Right lobe of liver (tissue), 6 donors: Measurements from ENCODE around the gene SLC35A1. TPM values are rescaled to one million over a fixed set of nuclear protein-coding genes. Genes with fewer than 3 reads are reported as not detected.
"Not testable (repeated sequence)": the region's sequence is repeated elsewhere in the genome, so short reads cannot be mapped to it uniquely, and the experiment has no call there.

ENCODE experiments used
- ATAC-seq, 4 donors: fragments of 200-7000 bp; cut with Tn5 transposase; one replicate each; pipeline ENCODE4 v1.9.1; 2020; ENCODE audit warnings: mild to moderate bottlenecking in 4 of 4, moderate library complexity in 4 of 4
- DNase-seq, 3 donors: peaks; one replicate each; pipeline ENCODE4 v3.0.0-alpha.2; 2020
- H3K27ac ChIP-seq, 3 donors: fragments of 200-600 bp; one replicate each; pipeline ENCODE4 v1.8.0; 2022
- H3K27me3 ChIP-seq, 2 donors: fragments of 200-600 bp; one replicate each; pipeline ENCODE4 v1.8.0; 2022
- H3K36me3 ChIP-seq, 4 donors: fragments of 200-600 bp; sonication (generic) in 1 of 4; one replicate each; pipeline versions ENCODE4 v1.5.1 to v1.8.0; 2017 to 2022; ENCODE audit warnings: control low read depth in 1 of 4
- H3K4me1 ChIP-seq, 4 donors: fragments of 200-600 bp; sonication (generic) in 1 of 4; one replicate each; pipeline versions ENCODE4 v1.5.1 to v1.8.0; 2017 to 2022; ENCODE audit warnings: control low read depth in 1 of 4
- H3K4me3 ChIP-seq, 3 donors: fragments of 200-600 bp; one replicate each; pipeline ENCODE4 v1.8.0; 2022
- H3K9me3 ChIP-seq, 4 donors: fragments of 200-600 bp; sonication (generic) in 1 of 4; one replicate each; pipeline versions ENCODE4 v1.5.1 to v1.8.0; 2017 to 2022; ENCODE audit warnings: control low read depth in 1 of 4
- POLR2A ChIP-seq: fragments of 450-650 bp; IDR thresholded peaks from one replicate; pipeline ENCODE4 v1.6.1; 2017; ENCODE audit warnings: antibody characterized with exemption, mild to moderate bottlenecking
- WGBS: methylation state at CpG from one replicate; pipeline ENCODE4 v1.1.6; 2018; ENCODE audit warnings: low coverage, low lambda C conversion rate; ENCODE audit not compliant: insufficient coverage; ENCODE audit errors: missing lambda C conversion rate; 5-methylcytosine and 5-hydroxymethylcytosine counted together
- intact Hi-C, 2 donors: fragments of 100-400 bp; cut with DNase I; formaldehyde crosslinking; loops; one replicate each; pipeline versions ENCODE4 v1.11.2 to v1.14.1; 2022
- total RNA-seq, 6 experiments: library from RNA; depleted of rRNA in 2 of 6; stranded (reverse); fragments of >200 nt in 2 of 6; fragmentation: NEBNext Ultra II Directional in 3 of 6; extraction: Animal tissue kit (Norgen Biotek cat#: 25700) in 3 of 6; gene quantifications; one replicate each; pipeline versions ENCODE4 v1.1.0 to v1.2.4, GENCODE V29; 2016 to 2023
- TF ChIP-seq, protein P1 (sequence below), 4 donors: fragments of 200-600 bp in 3 of 4; fragments of 450-650 bp in 1 of 4; IDR thresholded peaks; one replicate each; pipeline versions ENCODE4 v1.5.1 to v1.8.0; 2016 to 2022; ENCODE audit warnings: antibody characterized with exemption in 4 of 4, mild to moderate bottlenecking in 2 of 4
- donor health status: DM: no; HTN: yes; CAD: no.
- donor health status: DM: no; HTN: no; CAD: no.
- donor health status: DM: no; HTN: no; CAD: no.
- donor health status: DM: no; HTN: yes; CAD: no.
- donor health status: DM: no; HTN: yes; CAD: no.

The SLC35A1 gene
- total RNA-seq, 6 experiments from 2014 or later: 9.3 to 14.1 (median 11.2) TPM

DNA sequence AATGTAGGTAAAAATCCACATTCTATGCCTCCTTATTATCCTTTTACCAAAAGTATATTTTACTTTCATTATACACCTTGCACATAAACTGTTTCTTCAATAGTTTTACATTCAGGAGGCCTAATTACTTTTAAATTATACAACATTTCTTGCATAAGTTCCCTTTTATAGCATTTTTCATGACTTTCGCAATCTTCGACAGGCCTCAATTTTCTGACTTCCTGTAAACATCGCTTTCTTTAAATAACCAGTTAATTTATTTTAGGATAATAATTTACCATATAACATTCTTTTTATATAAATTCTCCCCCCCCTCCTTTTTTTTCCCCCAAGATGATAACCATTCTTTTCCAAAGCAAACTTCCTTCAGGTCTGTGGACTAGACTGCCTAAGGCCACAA, 9.2 kb downstream of the SLC35A1 start:
- Histone ChIP-seq H3K9me3 (no peaks in the 10 kb centered on the region), H3K27ac (no peak overlapping the region), H3K36me3 (peaks cover 0 to 3% (median 0%) of the 10 kb centered on the region in 4 donors), H3K4me3 (no peak overlapping the region), H3K4me1 (no peaks in the 10 kb centered on the region), H3K27me3 (no peaks in the 10 kb centered on the region)
- DNase-seq (no peak), ATAC-seq (no peak)
- TF ChIP-seq POLR2A: no peak
- TF ChIP-seq, protein P1, sequence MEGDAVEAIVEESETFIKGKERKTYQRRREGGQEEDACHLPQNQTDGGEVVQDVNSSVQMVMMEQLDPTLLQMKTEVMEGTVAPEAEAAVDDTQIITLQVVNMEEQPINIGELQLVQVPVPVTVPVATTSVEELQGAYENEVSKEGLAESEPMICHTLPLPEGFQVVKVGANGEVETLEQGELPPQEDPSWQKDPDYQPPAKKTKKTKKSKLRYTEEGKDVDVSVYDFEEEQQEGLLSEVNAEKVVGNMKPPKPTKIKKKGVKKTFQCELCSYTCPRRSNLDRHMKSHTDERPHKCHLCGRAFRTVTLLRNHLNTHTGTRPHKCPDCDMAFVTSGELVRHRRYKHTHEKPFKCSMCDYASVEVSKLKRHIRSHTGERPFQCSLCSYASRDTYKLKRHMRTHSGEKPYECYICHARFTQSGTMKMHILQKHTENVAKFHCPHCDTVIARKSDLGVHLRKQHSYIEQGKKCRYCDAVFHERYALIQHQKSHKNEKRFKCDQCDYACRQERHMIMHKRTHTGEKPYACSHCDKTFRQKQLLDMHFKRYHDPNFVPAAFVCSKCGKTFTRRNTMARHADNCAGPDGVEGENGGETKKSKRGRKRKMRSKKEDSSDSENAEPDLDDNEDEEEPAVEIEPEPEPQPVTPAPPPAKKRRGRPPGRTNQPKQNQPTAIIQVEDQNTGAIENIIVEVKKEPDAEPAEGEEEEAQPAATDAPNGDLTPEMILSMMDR (IDR thresholded peaks at IDR 0.05): no peak
- intact Hi-C loops: no loop called here
- 78% methylated on average over 3 of the region's 3 CpGs for WGBS

DNA sequence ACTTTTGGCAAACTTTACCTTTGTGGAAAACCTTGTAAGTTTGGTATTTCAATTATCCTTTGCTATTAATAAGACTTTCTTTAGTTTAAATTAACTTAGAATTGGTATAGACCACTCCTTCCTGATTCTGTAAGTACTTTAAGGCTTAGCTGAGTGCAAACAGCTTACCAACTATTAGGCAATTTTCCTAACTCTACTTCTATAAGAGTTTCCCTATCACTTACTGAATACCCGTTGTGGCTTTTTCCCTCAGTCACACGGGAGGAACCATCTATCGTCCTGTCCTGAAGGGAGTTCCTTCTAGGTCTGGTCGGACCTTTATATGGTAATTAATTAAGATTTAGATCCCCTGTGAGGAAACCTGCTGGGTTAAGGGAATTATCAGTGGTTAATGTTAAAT, 9.6 kb downstream of the SLC35A1 start:
- H3K4me3 ChIP-seq: no peak overlapping the region
- H3K27me3 ChIP-seq: no peaks in the 10 kb centered on the region
- intact Hi-C loops: no loop called here
- peak in 2 of 4 donors; percentile 43 to 45 for ATAC-seq
- no peak for DNase-seq
- no peak for TF ChIP-seq POLR2A
- TF ChIP-seq, protein P1 (IDR thresholded peaks at IDR 0.05): no peak
- H3K27ac ChIP-seq: no peak overlapping the region
- WGBS: 72% methylated on average over 4 of the region's 4 CpGs
- no peaks in the 10 kb centered on the region for H3K9me3 ChIP-seq
- peaks cover 0 to 3% (median 0%) of the 10 kb centered on the region in 4 donors for H3K36me3 ChIP-seq
- no peaks in the 10 kb centered on the region for H3K4me1 ChIP-seq

DNA sequence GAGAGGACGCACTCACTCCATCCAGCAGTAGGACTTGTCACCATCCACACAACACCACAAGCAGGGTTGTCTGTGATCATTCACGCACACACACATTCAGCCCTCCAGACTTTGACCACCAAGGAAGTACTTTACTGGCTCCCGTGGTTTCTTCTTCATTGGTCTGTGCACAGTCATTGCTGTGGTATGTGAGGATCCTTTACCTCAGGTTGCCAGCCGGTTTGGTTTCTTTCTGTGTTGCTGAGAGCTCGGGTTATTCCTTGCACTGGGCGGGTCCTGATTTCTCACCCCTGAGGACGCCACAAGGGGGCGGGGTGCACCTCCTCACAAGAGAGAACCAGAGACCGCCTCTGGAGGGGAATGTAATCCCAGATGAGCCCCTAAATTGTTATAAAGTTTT, 11.2 kb downstream of the SLC35A1 start:
- no peaks in the 10 kb centered on the region for H3K36me3 ChIP-seq
- DNase-seq (no peak), ATAC-seq (no peak)
- no peak overlapping the region for H3K27ac ChIP-seq
- WGBS: 81% methylated on average over 4 of the region's 9 CpGs
- H3K9me3 ChIP-seq: no peaks in the 10 kb centered on the region
- H3K27me3 ChIP-seq: no peaks in the 10 kb centered on the region
- TF ChIP-seq, protein P1 (IDR thresholded peaks at IDR 0.05): no peak
- TF ChIP-seq POLR2A: no peak
- H3K4me3 ChIP-seq: no peak overlapping the region
- intact Hi-C loops: no loop called here
- no peaks in the 10 kb centered on the region for H3K4me1 ChIP-seq

DNA sequence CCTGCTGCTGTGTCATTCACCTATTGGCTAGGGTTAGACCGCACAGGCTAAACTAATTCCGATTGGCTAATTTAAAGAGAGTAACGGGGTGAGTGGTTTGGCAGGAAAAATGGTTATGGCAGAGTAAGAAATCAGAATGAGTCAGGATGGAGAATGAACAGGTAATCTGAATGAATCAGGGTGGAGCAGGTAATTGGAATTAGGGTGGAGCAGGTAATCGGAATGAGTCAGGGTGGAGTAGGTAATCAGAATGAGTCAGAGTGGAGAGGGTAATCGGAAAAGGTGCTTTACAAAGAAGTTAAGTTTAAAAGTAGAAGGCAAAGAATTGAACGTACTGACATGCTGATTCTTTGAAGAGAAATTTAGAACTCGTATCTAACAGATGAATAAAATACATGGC, 11.7 kb downstream of the SLC35A1 start:
- no peaks in the 10 kb centered on the region for H3K9me3 ChIP-seq
- H3K27me3 ChIP-seq: no peaks in the 10 kb centered on the region
- no peak overlapping the region for H3K27ac ChIP-seq
- ATAC-seq (no peak), DNase-seq (no peak)
- intact Hi-C loops: no loop called here
- no peak overlapping the region for H3K4me3 ChIP-seq
- H3K36me3 ChIP-seq: no peaks in the 10 kb centered on the region
- TF ChIP-seq POLR2A: no peak
- TF ChIP-seq, protein P1 (IDR thresholded peaks at IDR 0.05): no peak
- WGBS: 91% methylated on average over 6 of the region's 7 CpGs
- H3K4me1 ChIP-seq: no peaks in the 10 kb centered on the region

DNA sequence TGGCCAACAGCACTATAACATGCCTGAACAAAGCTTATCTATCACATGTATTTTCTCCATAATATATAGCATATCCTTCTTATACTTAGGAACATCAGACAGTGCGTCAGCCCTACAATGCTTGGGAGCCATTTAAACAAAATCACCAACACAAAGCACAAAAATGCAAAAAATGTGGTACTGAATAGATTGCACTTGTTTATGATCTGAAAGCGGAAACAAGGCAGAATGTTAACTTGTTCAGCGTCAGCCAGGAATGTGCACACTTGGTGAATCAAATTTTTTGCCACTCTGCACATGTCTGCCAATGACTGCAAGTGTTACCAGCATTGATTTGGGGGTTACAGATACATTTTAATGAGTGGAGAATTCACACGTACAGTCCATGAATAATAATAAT, 14.8 kb downstream of the SLC35A1 start:
- intact Hi-C loops: no loop called here
- peaks cover 0 to 1% (median 0%) of the 10 kb centered on the region in 4 donors for H3K36me3 ChIP-seq
- ATAC-seq (no peak), DNase-seq (no peak)
- WGBS: 85% methylated on average over 4 of the region's 4 CpGs
- H3K27ac ChIP-seq: no peak overlapping the region
- H3K9me3 ChIP-seq: no peaks in the 10 kb centered on the region
- H3K4me3 ChIP-seq: no peak overlapping the region
- no peaks in the 10 kb centered on the region for H3K4me1 ChIP-seq
- no peaks in the 10 kb centered on the region for H3K27me3 ChIP-seq
- TF ChIP-seq, protein P1 (IDR thresholded peaks at IDR 0.05): no peak
- TF ChIP-seq POLR2A: no peak

DNA sequence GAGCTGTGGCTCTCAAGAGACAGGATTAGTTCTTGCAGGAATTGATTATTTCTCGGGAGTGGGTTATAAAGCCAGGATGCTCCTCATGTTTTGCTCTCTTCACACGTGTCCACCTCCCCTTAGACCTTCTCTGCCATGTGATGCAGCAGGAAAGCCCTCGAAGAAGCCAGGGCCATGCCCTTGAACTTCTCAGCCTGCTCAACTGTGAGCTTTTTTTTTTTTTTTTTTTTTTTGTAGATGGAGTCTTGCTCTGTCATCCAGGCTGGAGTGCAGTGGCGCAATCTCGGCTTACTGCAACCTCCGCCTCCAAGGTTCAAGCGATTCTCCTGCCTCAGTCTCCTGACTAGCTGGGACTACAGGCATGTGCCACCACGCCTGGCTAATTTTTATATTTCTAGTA, 16.6 kb downstream of the SLC35A1 start:
- H3K36me3 ChIP-seq, H3K9me3 ChIP-seq, ATAC-seq, H3K4me1 ChIP-seq, intact Hi-C loops, H3K27me3 ChIP-seq, H3K4me3 ChIP-seq, H3K27ac ChIP-seq, DNase-seq: not testable (repeated sequence)
- 88% methylated on average over 8 of the region's 8 CpGs for WGBS
